ENCODE measurements around the gene MAPKBP1. TPM values are rescaled to one million over a fixed set of nuclear protein-coding genes. Genes with fewer than 3 reads are reported as not detected.

The MAPKBP1 gene
- total RNA-seq, 4 donors from 2014 or later: 69.3 to 157 (median 81.6) TPM

GRCh38 chr15:41824062-41824745, 49.9 kb downstream of the MAPKBP1 start:
- H3K27me3 ChIP-seq: no peaks in the 10 kb centered on the region
- peaks cover 20% of the 10 kb centered on the region for H3K4me1 ChIP-seq
- H3K36me3 ChIP-seq: peaks cover 65% of the 10 kb centered on the region
- no peaks in the 10 kb centered on the region for H3K9me3 ChIP-seq
- no peak overlapping the region for H3K27ac ChIP-seq
- H3K4me3 ChIP-seq: no peak overlapping the region
- no peak for DNase-seq (ENCODE audit: low spot score in 2 of 2)
- 92% methylated on average over 17 of the region's 19 CpGs for WGBS
- TF ChIP-seq POLR2A (IDR thresholded peaks at IDR 0.05) (no peak), CTCF (IDR thresholded peaks at IDR 0.05) (no peak), EP300 (IDR thresholded peaks at IDR 0.05) (no peak), POLR2AphosphoS5 (IDR thresholded peaks at IDR 0.05) (no peak)

GRCh38 chr15:41825145-41825544, 50.9 kb downstream of the MAPKBP1 start:
- peaks cover 57% of the 10 kb centered on the region for H3K36me3 ChIP-seq
- no peak for TF ChIP-seq EP300 (IDR thresholded peaks at IDR 0.05)
- TF ChIP-seq POLR2AphosphoS5 (IDR thresholded peaks at IDR 0.05): no peak
- DNase-seq (ENCODE audit: low spot score in 2 of 2): no peak
- H3K27me3 ChIP-seq: no peaks in the 10 kb centered on the region
- no peak overlapping the region for H3K4me3 ChIP-seq
- WGBS: 60% methylated on average over 3 of the region's 10 CpGs
- H3K27ac ChIP-seq: no peak overlapping the region
- H3K4me1 ChIP-seq: peaks cover 30% of the 10 kb centered on the region
- H3K9me3 ChIP-seq: no peaks in the 10 kb centered on the region

GRCh38 chr15:41825572-41826535, 51.6 kb downstream of the MAPKBP1 start:
- DNase-seq (ENCODE audit: low spot score in 2 of 2): no peak
- WGBS: 56% methylated on average over 10 of the region's 13 CpGs

GRCh38 chr15:41827290-41827879, 53.1 kb downstream of the MAPKBP1 start:
- peak overlapping the region; percentile 90 for H3K27ac ChIP-seq
- DNase-seq (ENCODE audit: low spot score in 2 of 2): peak in 1 of 2 donors; percentile 82

More at GRCh38 chr15:41825572-41826535, 51.6 kb downstream of the MAPKBP1 start:
- Histone ChIP-seq H3K4me1 (peaks cover 37% of the 10 kb centered on the region), H3K27ac (peak overlapping the region; percentile 68), H3K4me3 (no peak overlapping the region), H3K36me3 (peaks cover 54% of the 10 kb centered on the region), H3K9me3 (no peaks in the 10 kb centered on the region), H3K27me3 (no peaks in the 10 kb centered on the region)
- no peak for TF ChIP-seq POLR2A (IDR thresholded peaks at IDR 0.05)
- no peak for TF ChIP-seq EP300 (IDR thresholded peaks at IDR 0.05)
- no peak for TF ChIP-seq CTCF (IDR thresholded peaks at IDR 0.05)
- no peak for TF ChIP-seq POLR2AphosphoS5 (IDR thresholded peaks at IDR 0.05)

More at GRCh38 chr15:41827290-41827879, 53.1 kb downstream of the MAPKBP1 start:
- peak overlapping the region; percentile 80 for H3K4me3 ChIP-seq
- H3K9me3 ChIP-seq: no peaks in the 10 kb centered on the region
- peaks cover 49% of the 10 kb centered on the region for H3K36me3 ChIP-seq
- 2% methylated on average over 27 of the region's 37 CpGs for WGBS
- TF ChIP-seq EP300 (IDR thresholded peaks at IDR 0.05) (no peak), POLR2AphosphoS5 (IDR thresholded peaks at IDR 0.05) (no peak), CTCF (IDR thresholded peaks at IDR 0.05) (no peak), POLR2A (IDR thresholded peaks at IDR 0.05) (no peak)
- H3K4me1 ChIP-seq: peaks cover 52% of the 10 kb centered on the region
- no peaks in the 10 kb centered on the region for H3K27me3 ChIP-seq
